Mucosa of stomach (tissue), 1 donor: ENCODE measurements around the gene MPC2.
"Not testable (repeated sequence)": the region's sequence is repeated elsewhere in the genome, so short reads cannot be mapped to it uniquely, and the experiment has no call there.

Source experiments
- H3K27me3 ChIP-seq: one replicate; pipeline ENCODE4 v1.7.0; 2013; ENCODE audit warnings: mild to moderate bottlenecking, low read length; ENCODE audit not compliant: control insufficient read depth, insufficient read depth
- H3K36me3 ChIP-seq: one replicate; pipeline ENCODE4 v1.7.0; 2013; ENCODE audit warnings: low read length; ENCODE audit not compliant: control insufficient read depth, insufficient read depth
- H3K4me1 ChIP-seq: one replicate; pipeline ENCODE4 v1.7.0; 2013; ENCODE audit warnings: mild to moderate bottlenecking, low read length; ENCODE audit not compliant: control insufficient read depth, insufficient read depth
- H3K4me3 ChIP-seq: one replicate; pipeline ENCODE4 v1.7.0; 2013; ENCODE audit warnings: low read length
- H3K9ac ChIP-seq: one replicate; pipeline ENCODE4 v1.7.0; 2013; ENCODE audit warnings: mild to moderate bottlenecking, low read length, moderate library complexity
- H3K9me3 ChIP-seq: one replicate; pipeline ENCODE4 v1.7.0; 2013; ENCODE audit warnings: mild to moderate bottlenecking, low read length, moderate library complexity; ENCODE audit not compliant: control insufficient read depth
- donor health status: Pancreatic carcinoma.

Gene MPC2

GRCh38 chr1:167929725-167930124 is 7.1 kb downstream of the MPC2 start:
- no peaks in the 10 kb centered on the region for H3K27me3 ChIP-seq
- no peak overlapping the region for H3K4me3 ChIP-seq
- no peaks in the 10 kb centered on the region for H3K36me3 ChIP-seq
- no peaks in the 10 kb centered on the region for H3K9me3 ChIP-seq
- no peak overlapping the region for H3K9ac ChIP-seq
- peaks cover 7% of the 10 kb centered on the region for H3K4me1 ChIP-seq

- H3K36me3 ChIP-seq, H3K27me3 ChIP-seq, H3K9ac ChIP-seq, H3K4me1 ChIP-seq, H3K4me3 ChIP-seq, H3K9me3 ChIP-seq: not testable (repeated sequence)
Measured at GRCh38 chr1:167928919-167929318, 8.0 kb downstream of the MPC2 start.

GRCh38 chr1:167928457-167928852 is 8.4 kb downstream of the MPC2 start:
- no peak overlapping the region for H3K9ac ChIP-seq
- peaks cover 7% of the 10 kb centered on the region for H3K4me1 ChIP-seq
- no peak overlapping the region for H3K4me3 ChIP-seq
- H3K9me3 ChIP-seq = no peaks in the 10 kb centered on the region
- H3K27me3 ChIP-seq = no peaks in the 10 kb centered on the region
- no peaks in the 10 kb centered on the region for H3K36me3 ChIP-seq

GRCh38 chr1:167927046-167927754 is 9.7 kb downstream of the MPC2 start:
- Histone ChIP-seq H3K9me3 (no peaks in the 10 kb centered on the region), H3K4me1 (peaks cover 7% of the 10 kb centered on the region), H3K36me3 (no peaks in the 10 kb centered on the region), H3K4me3 (no peak overlapping the region), H3K9ac (no peak overlapping the region), H3K27me3 (no peaks in the 10 kb centered on the region)

GRCh38 chr1:167926486-167926997 is 10.3 kb downstream of the MPC2 start:
- H3K27me3 ChIP-seq = no peaks in the 10 kb centered on the region
- no peaks in the 10 kb centered on the region for H3K36me3 ChIP-seq
- H3K4me1 ChIP-seq = peaks cover 7% of the 10 kb centered on the region
- no peaks in the 10 kb centered on the region for H3K9me3 ChIP-seq
- H3K4me3 ChIP-seq = no peak overlapping the region
- no peak overlapping the region for H3K9ac ChIP-seq

GRCh38 chr1:167924543-167925231 is 12.2 kb downstream of the MPC2 start:
- Histone ChIP-seq H3K9me3 (no peaks in the 10 kb centered on the region), H3K4me3 (no peak overlapping the region), H3K27me3 (no peaks in the 10 kb centered on the region), H3K9ac (no peak overlapping the region), H3K4me1 (peaks cover 7% of the 10 kb centered on the region), H3K36me3 (no peaks in the 10 kb centered on the region)

- Histone ChIP-seq H3K4me1 (peaks cover 9% of the 10 kb centered on the region), H3K4me3 (no peak overlapping the region), H3K9ac (no peak overlapping the region), H3K36me3 (no peaks in the 10 kb centered on the region), H3K9me3 (no peaks in the 10 kb centered on the region), H3K27me3 (no peaks in the 10 kb centered on the region)
Measured at GRCh38 chr1:167924102-167924501, 12.8 kb downstream of the MPC2 start.

- Histone ChIP-seq H3K4me1 (peaks cover 11% of the 10 kb centered on the region), H3K9ac (no peak overlapping the region), H3K27me3 (no peaks in the 10 kb centered on the region), H3K36me3 (no peaks in the 10 kb centered on the region), H3K9me3 (no peaks in the 10 kb centered on the region), H3K4me3 (no peak overlapping the region)
Measured at GRCh38 chr1:167923324-167924056, 13.4 kb downstream of the MPC2 start.

GRCh38 chr1:167922611-167923074 is 14.2 kb downstream of the MPC2 start:
- Histone ChIP-seq H3K9ac (no peak overlapping the region), H3K9me3 (no peaks in the 10 kb centered on the region), H3K36me3 (no peaks in the 10 kb centered on the region), H3K4me1 (peaks cover 11% of the 10 kb centered on the region), H3K27me3 (no peaks in the 10 kb centered on the region), H3K4me3 (no peak overlapping the region)

- no peak overlapping the region for H3K4me3 ChIP-seq
- H3K9ac ChIP-seq = no peak overlapping the region
- H3K9me3 ChIP-seq = no peaks in the 10 kb centered on the region
- H3K27me3 ChIP-seq = no peaks in the 10 kb centered on the region
- H3K4me1 ChIP-seq = peaks cover 4% of the 10 kb centered on the region
- no peaks in the 10 kb centered on the region for H3K36me3 ChIP-seq
Measured at GRCh38 chr1:167922023-167922422, 14.8 kb downstream of the MPC2 start.

- peaks cover 9% of the 10 kb centered on the region for H3K4me1 ChIP-seq
- no peaks in the 10 kb centered on the region for H3K9me3 ChIP-seq
- no peak overlapping the region for H3K9ac ChIP-seq
- no peaks in the 10 kb centered on the region for H3K36me3 ChIP-seq
- no peaks in the 10 kb centered on the region for H3K27me3 ChIP-seq
- no peak overlapping the region for H3K4me3 ChIP-seq
Measured at GRCh38 chr1:167916766-167917511, 19.9 kb downstream of the MPC2 start.
